ENCODE data around the gene CACNA1G.

DNA sequence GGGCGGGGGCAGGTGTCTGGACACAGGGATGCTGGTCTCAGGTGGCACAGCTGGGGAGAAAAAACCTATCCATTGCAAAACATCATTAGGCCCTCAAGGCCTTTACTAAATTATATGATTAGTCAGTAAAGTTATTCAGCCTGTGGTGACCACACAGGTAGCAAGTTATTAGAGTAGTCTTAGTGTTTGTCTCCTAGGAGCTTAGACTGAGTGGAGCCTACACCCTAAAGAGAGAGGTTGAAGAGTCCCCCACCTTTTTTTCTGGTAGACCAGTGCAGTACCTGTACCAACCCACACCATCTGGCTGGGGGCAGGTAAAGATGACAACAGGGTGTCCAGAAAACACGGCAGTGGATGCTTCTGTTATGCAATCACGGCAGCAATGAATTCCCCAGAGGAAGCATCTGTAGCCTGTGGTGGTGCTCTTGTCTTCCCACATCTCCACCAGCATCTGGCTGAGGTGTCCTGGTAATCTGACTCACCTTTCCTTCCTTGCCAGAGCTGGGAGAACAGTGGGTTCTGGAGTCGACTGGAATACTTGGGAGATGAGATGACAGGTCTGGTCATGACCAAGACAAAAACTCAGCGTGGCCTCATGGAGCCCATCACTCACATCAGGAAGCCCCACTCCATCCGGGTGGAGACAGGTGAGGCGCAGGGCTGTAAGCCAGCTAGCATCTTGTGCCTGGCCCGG is 41.2 kb upstream of the CACNA1G start:
- TF ChIP-seq CTCF (IDR thresholded peaks at IDR 0.05): no peak
- no peak for TF ChIP-seq POLR2AphosphoS5 (IDR thresholded peaks at IDR 0.05)
- TF ChIP-seq EP300 (IDR thresholded peaks at IDR 0.05): no peak
- no peak for TF ChIP-seq POLR2A (IDR thresholded peaks at IDR 0.05)

Measured in gastroesophageal sphincter (tissue), 3 donors.